ENCODE data around the gene ALPG.

Gene ALPG

GRCh38 chr2:232398293-232399034, 8.2 kb upstream of the ALPG start:
- DNase-seq = no peak

- DNase-seq = no peak
Observed at GRCh38 chr2:232400256-232401015, 6.2 kb upstream of the ALPG start.

GRCh38 chr2:232402518-232402917, 4.1 kb upstream of the ALPG start:
- DNase-seq = no peak

- DNase-seq = peak; percentile 37
Observed at GRCh38 chr2:232405943-232406510, 617 bp upstream of the ALPG start.

GRCh38 chr2:232407428-232408150, 945 bp downstream of the ALPG start:
- peak; percentile 46 for DNase-seq

GRCh38 chr2:232408269-232408668, 1.6 kb downstream of the ALPG start:
- peak; percentile 22 for DNase-seq

GRCh38 chr2:232409617-232410016, 3.0 kb downstream of the ALPG start:
- DNase-seq = peak; percentile 31

GRCh38 chr2:232410238-232410900, 3.7 kb downstream of the ALPG start:
- DNase-seq = peak; percentile 42

- peak; percentile 38 for DNase-seq
Observed at GRCh38 chr2:232411901-232412629, 5.4 kb downstream of the ALPG start.

- DNase-seq = peak; percentile 17
Observed at GRCh38 chr2:232412986-232413385, 6.3 kb downstream of the ALPG start.

- peak; percentile 40 for DNase-seq
Observed at GRCh38 chr2:232415138-232415690, 8.6 kb downstream of the ALPG start.

- DNase-seq = peak; percentile 43
Observed at GRCh38 chr2:232415736-232416520, 9.3 kb downstream of the ALPG start.

GRCh38 chr2:232416521-232417470, 10.2 kb downstream of the ALPG start:
- DNase-seq = peak; percentile 42

- peak; percentile 42 for DNase-seq
Observed at GRCh38 chr2:232417489-232417888, 10.8 kb downstream of the ALPG start.

- DNase-seq = peak; percentile 36
Observed at GRCh38 chr2:232418056-232418455, 11.4 kb downstream of the ALPG start.

GRCh38 chr2:232418466-232419244, 12.0 kb downstream of the ALPG start:
- peak; percentile 87 for DNase-seq

GRCh38 chr2:232419245-232420072, 12.8 kb downstream of the ALPG start:
- peak; percentile 71 for DNase-seq

GRCh38 chr2:232420073-232420454, 13.4 kb downstream of the ALPG start:
- DNase-seq = peak; percentile 51

Data from islet precursor cell (in vitro differentiated cells).